ENCODE measurements around the gene EPHA6.

The EPHA6 gene

GRCh38 chr3:97711654-97712053, 897.3 kb downstream of the EPHA6 start:
- Histone ChIP-seq H3K4me3 (ENCODE audit: low read depth in 1 of 2, low read length in 2 of 2) (no peak overlapping the region), H3K9ac (ENCODE audit: low read depth, low read length) (no peak overlapping the region), H3K4me2 (ENCODE audit: insufficient read depth, low read length) (no peak overlapping the region), H3K4me1 (ENCODE audit: insufficient read depth, low read length) (no peaks in the 10 kb centered on the region), H3K79me2 (ENCODE audit: insufficient read depth, low read length) (no peaks in the 10 kb centered on the region), H3K27ac (ENCODE audit: low read length) (no peak overlapping the region), H3K27me3 (ENCODE audit: insufficient read depth, low read length, poor library complexity) (peaks cover 5% of the 10 kb centered on the region), H4K20me1 (ENCODE audit: insufficient read depth, low read length) (no peaks in the 10 kb centered on the region), H2AFZ (ENCODE audit: low read depth, low read length) (no peak overlapping the region), H3K9me3 (ENCODE audit: insufficient read depth, low read length, severe bottlenecking) (no peaks in the 10 kb centered on the region), H3K36me3 (ENCODE audit: insufficient read depth, low read length) (no peaks in the 10 kb centered on the region)
- TF ChIP-seq EZH2 (IDR thresholded peaks at IDR 0.05; ENCODE audit: borderline replicate concordance, low read depth, low read length, severe bottlenecking) (no peak), CTCF (IDR thresholded peaks at IDR 0.05; ENCODE audit: borderline replicate concordance, extremely low read depth, low read length, poor library complexity, severe bottlenecking) (no peak)
- DNase-seq = no peak
- no peak for ATAC-seq (ENCODE audit: insufficient read depth, low read depth)

GRCh38 chr3:97712919-97713318, 898.5 kb downstream of the EPHA6 start:
- no peak for TF ChIP-seq CTCF (IDR thresholded peaks at IDR 0.05; ENCODE audit: borderline replicate concordance, extremely low read depth, low read length, poor library complexity, severe bottlenecking)
- TF ChIP-seq EZH2 (IDR thresholded peaks at IDR 0.05; ENCODE audit: borderline replicate concordance, low read depth, low read length, severe bottlenecking) = no peak
- ATAC-seq (ENCODE audit: insufficient read depth, low read depth) (no peak), DNase-seq (no peak)
- no peaks in the 10 kb centered on the region for H3K9me3 ChIP-seq (ENCODE audit: insufficient read depth, low read length, severe bottlenecking)
- H3K79me2 ChIP-seq (ENCODE audit: insufficient read depth, low read length) = no peaks in the 10 kb centered on the region
- no peaks in the 10 kb centered on the region for H3K36me3 ChIP-seq (ENCODE audit: insufficient read depth, low read length)
- no peak overlapping the region for H3K4me3 ChIP-seq (ENCODE audit: low read depth in 1 of 2, low read length in 2 of 2)
- H2AFZ ChIP-seq (ENCODE audit: low read depth, low read length) = no peak overlapping the region
- H4K20me1 ChIP-seq (ENCODE audit: insufficient read depth, low read length) = no peaks in the 10 kb centered on the region
- H3K4me2 ChIP-seq (ENCODE audit: insufficient read depth, low read length) = no peak overlapping the region
- H3K27ac ChIP-seq (ENCODE audit: low read length) = no peak overlapping the region
- no peak overlapping the region for H3K9ac ChIP-seq (ENCODE audit: low read depth, low read length)
- peaks cover 6% of the 10 kb centered on the region for H3K27me3 ChIP-seq (ENCODE audit: insufficient read depth, low read length, poor library complexity)
- H3K4me1 ChIP-seq (ENCODE audit: insufficient read depth, low read length) = no peaks in the 10 kb centered on the region

DNA sequence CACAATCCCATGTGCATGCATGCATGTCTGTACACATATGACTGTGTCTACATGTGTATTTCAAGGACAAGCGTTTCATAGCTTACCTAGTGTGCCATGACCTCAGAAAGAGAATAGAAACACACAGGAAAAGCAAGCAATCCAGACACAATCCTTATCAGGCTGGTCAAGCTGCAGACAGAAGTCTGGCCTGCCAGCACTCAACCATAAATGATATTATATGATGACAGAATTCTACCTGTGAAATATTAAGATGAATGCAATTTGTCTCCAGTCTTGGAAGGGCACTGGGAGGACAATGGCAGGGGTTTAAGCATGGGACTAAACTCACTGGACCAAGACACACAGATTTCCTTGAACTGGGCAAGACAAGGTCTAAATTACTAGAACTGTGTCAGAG, 899.2 kb downstream of the EPHA6 start:
- no peaks in the 10 kb centered on the region for H3K9me3 ChIP-seq (ENCODE audit: insufficient read depth, low read length, severe bottlenecking)
- H3K4me2 ChIP-seq (ENCODE audit: insufficient read depth, low read length) = no peak overlapping the region
- no peak overlapping the region for H3K27ac ChIP-seq (ENCODE audit: low read length)
- ATAC-seq (ENCODE audit: insufficient read depth, low read depth) (no peak), DNase-seq (no peak)
- no peak overlapping the region for H2AFZ ChIP-seq (ENCODE audit: low read depth, low read length)
- no peaks in the 10 kb centered on the region for H3K4me1 ChIP-seq (ENCODE audit: insufficient read depth, low read length)
- peaks cover 11% of the 10 kb centered on the region for H3K27me3 ChIP-seq (ENCODE audit: insufficient read depth, low read length, poor library complexity)
- H3K36me3 ChIP-seq (ENCODE audit: insufficient read depth, low read length) = no peaks in the 10 kb centered on the region
- H3K9ac ChIP-seq (ENCODE audit: low read depth, low read length) = no peak overlapping the region
- no peaks in the 10 kb centered on the region for H3K79me2 ChIP-seq (ENCODE audit: insufficient read depth, low read length)
- no peak overlapping the region for H3K4me3 ChIP-seq (ENCODE audit: low read depth in 1 of 2, low read length in 2 of 2)
- H4K20me1 ChIP-seq (ENCODE audit: insufficient read depth, low read length) = no peaks in the 10 kb centered on the region
- TF ChIP-seq CTCF (IDR thresholded peaks at IDR 0.05; ENCODE audit: borderline replicate concordance, extremely low read depth, low read length, poor library complexity, severe bottlenecking) (no peak), EZH2 (IDR thresholded peaks at IDR 0.05; ENCODE audit: borderline replicate concordance, low read depth, low read length, severe bottlenecking) (no peak)

All from DND-41 (cell line).